ENCODE measurements around the gene HGF.

GRCh38 chr7:81776161-81776560, 6.3 kb upstream of the HGF start:
- TF ChIP-seq CTCF (IDR thresholded peaks at IDR 0.05 in 4 of 5, conservative IDR thresholded peaks at IDR 0.05 in 1 of 5): no peak
- no peak for TF ChIP-seq POLR2A (IDR thresholded peaks at IDR 0.05)

All from gastrocnemius medialis (tissue), 4 donors.